KG1 (cell line): ENCODE data around the gene ASTN2.

Source experiments
- DNase-seq: peaks from one replicate; lab custom pipeline; 2025; lab: John Stamatoyannopoulos, UW

The ASTN2 gene

GRCh38 chr9:116661037-116661954 lies 753.6 kb downstream of the ASTN2 start:
- no peak for DNase-seq

- DNase-seq = no peak
Observed at GRCh38 chr9:116658265-116658664, 756.6 kb downstream of the ASTN2 start.

GRCh38 chr9:116656977-116657376 lies 757.9 kb downstream of the ASTN2 start:
- no peak for DNase-seq

GRCh38 chr9:116656501-116656971 lies 758.3 kb downstream of the ASTN2 start:
- no peak for DNase-seq

- DNase-seq = no peak
Observed at GRCh38 chr9:116654059-116654355, 760.9 kb downstream of the ASTN2 start.

- DNase-seq = no peak
Observed at GRCh38 chr9:116653348-116654058, 761.4 kb downstream of the ASTN2 start.

- no peak for DNase-seq
Observed at GRCh38 chr9:116647515-116647809, 767.4 kb downstream of the ASTN2 start.

GRCh38 chr9:116646661-116647514 lies 768.0 kb downstream of the ASTN2 start:
- no peak for DNase-seq

- no peak for DNase-seq
Observed at GRCh38 chr9:116644091-116644688, 770.7 kb downstream of the ASTN2 start.

- no peak for DNase-seq
Observed at GRCh38 chr9:116643691-116644090, 771.2 kb downstream of the ASTN2 start.

- DNase-seq = no peak
Observed at GRCh38 chr9:116641292-116642059, 773.4 kb downstream of the ASTN2 start.

- no peak for DNase-seq
Observed at GRCh38 chr9:116639251-116639741, 775.6 kb downstream of the ASTN2 start.

- no peak for DNase-seq
Observed at GRCh38 chr9:116635908-116636307, 778.9 kb downstream of the ASTN2 start.

- DNase-seq = no peak
Observed at GRCh38 chr9:116632990-116633838, 781.6 kb downstream of the ASTN2 start.

GRCh38 chr9:116629634-116630033 lies 785.2 kb downstream of the ASTN2 start:
- no peak for DNase-seq

GRCh38 chr9:116628716-116629115 lies 786.1 kb downstream of the ASTN2 start:
- DNase-seq = no peak

- no peak for DNase-seq
Observed at GRCh38 chr9:116627433-116627832, 787.4 kb downstream of the ASTN2 start.

- DNase-seq = no peak
Observed at GRCh38 chr9:116626762-116627161, 788.1 kb downstream of the ASTN2 start.

GRCh38 chr9:116623715-116624114 lies 791.1 kb downstream of the ASTN2 start:
- no peak for DNase-seq

- DNase-seq = no peak
Observed at GRCh38 chr9:116617389-116617788, 797.5 kb downstream of the ASTN2 start.
